IPS-NIHi11 (cell line): ENCODE measurements around the gene PSMD14.
A peak's percentile ranks its signal among the peaks of the same experiment; 100 is the strongest.

Source experiments
- DNase-seq: peaks from one replicate; pipeline ENCODE4 v3.0.0; 2012; ENCODE audit warnings: mixed read lengths, low spot score

The PSMD14 gene

DNA sequence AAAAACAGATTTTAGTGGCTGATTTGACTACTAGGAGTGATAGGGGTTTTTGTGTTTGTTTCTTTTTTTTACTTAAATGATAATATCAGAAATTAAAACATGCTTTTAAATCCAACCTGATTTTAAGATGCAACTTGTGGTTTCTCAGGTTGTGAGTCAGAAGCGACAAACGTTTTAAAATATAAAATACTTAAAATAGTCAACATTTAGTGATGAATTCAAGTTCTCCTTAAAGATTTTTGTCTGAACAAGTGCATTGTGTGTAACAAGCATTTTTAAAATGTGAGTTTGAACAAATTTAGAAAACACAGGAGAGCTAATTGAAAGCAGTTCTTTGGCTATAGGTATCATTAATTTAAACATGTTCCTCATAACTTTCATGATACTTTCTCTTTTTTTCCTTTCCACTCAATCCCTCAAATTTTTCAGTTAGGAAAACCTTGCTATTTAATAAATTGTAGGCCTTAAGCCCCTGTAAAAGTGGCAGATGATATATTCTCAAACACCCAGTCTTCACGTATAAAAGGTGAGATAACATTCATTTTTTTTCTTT is 111.5 kb downstream of the PSMD14 start:
- DNase-seq = no peak

DNA sequence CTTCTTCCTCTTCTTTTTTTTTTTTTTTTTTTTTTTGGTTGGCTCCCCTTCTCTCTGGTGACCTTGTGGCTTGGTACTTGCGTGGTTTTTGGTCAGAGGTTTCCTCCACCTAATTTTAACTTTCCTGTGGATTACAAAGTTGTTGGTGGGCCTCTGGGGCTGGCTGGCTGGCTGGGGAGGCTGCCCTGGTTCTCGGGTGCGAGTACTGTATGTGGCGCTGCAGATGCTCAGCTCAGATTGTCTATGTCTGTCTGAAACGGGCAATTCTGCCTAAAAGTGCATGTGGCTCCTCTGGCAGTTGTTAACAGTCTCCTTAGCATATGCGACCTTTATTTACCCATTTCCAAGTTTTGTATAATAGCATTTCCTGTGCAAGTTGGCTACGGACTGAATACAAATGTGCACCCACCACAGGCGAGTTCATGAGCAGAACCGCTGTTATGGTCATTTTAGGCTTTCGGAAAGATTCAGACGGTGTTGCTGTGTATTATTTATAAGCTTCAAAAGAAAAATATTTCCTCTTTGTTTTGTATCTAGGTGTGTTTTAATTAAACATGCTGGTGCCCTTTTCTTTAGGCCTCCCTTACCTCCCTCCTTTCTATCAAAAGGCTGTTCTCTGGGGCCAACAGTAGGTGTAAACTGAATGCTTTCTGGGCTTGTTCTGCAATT is 112.3 kb downstream of the PSMD14 start:
- no peak for DNase-seq

DNA sequence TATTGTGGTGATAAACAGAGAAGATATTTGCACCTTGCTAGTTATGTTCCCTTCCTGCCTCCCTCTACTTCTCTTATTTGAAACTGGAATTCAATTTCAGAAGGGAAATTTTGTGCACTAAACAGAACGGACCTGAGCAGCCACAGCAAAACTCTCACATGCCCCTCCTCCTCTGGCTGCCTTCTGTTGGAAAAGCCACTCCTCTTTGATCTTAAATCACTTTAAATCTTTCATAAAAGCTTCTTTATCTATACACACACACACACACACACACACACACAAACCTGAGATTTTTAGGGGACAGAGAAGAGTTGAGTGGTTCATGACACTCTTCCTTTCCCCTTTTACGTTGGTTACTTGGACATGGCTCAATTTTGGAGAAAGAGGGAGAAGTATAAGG is 113.5 kb downstream of the PSMD14 start:
- DNase-seq = no peak

DNA sequence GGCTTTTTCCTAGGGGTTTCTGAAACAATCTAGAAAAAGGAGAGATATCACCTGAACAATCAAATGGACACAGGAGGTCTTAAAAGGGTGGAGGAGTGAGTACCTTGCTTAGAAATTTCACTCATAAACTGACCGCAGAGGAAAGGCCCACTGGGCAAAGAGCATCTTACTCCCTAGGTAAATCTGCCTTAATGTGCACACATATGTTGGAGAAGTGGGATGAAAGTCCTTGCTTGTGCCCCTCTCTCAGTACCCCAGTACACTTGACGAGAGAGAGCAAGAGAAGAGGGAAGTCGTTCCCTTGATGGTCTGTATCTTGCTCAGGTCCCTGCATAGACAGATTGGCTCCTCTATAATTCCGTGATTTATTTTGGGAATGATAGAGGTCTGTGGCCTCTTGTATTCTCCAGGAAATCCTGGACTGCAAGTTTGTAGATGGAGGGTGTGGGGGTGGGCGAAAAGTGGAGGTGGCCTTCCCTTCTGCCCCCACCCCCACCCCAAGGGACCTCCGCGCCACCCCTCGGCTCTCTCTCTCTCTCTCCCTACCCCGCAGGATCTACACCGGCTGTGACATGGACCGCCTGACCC is 114.7 kb downstream of the PSMD14 start:
- no peak for DNase-seq

DNA sequence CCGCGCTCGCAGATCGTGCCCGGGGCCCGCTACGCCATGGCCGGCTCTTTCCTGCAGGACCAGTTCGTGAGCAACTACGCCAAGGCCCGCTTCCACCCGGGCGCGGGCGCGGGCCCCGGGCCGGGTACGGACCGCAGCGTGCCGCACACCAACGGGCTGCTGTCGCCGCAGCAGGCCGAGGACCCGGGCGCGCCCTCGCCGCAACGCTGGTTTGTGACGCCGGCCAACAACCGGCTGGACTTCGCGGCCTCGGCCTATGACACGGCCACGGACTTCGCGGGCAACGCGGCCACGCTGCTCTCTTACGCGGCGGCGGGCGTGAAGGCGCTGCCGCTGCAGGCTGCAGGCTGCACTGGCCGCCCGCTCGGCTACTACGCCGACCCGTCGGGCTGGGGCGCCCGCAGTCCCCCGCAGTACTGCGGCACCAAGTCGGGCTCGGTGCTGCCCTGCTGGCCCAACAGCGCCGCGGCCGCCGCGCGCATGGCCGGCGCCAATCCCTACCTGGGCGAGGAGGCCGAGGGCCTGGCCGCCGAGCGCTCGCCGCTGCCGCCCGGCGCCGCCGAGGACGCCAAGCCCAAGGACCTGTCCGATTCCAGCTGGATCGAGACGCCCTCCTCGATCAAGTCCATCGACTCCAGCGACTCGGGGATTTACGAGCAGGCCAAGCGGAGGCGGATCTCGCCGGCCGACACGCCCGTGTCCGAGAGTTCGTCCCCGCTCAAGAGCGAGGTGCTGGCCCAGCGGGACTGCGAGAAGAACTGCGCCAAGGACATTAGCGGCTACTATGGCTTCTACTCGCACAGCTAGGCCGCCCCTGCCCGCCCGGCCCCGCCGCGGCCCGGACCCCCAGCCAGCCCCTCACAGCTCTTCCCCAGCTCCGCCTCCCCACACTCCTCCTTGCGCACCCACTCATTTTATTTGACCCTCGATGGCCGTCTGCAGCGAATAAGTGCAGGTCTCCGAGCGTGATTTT is 115.5 kb downstream of the PSMD14 start:
- peak; percentile 62 for DNase-seq

DNA sequence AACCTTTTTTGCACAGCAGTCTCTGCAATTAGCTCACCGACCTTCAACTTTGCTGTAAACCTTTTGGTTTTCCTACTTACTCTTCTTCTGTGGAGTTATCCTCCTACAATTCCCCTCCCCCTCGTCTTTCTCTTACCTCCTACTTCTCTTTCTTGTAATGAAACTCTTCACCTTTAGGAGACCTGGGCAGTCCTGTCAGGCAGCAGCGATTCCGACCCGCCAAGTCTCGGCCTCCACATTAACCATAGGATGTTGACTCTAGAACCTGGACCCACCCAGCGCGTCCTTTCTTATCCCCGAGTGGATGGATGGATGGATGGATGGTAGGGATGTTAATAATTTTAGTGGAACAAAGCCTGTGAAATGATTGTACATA is 116.2 kb downstream of the PSMD14 start:
- DNase-seq = no peak

DNA sequence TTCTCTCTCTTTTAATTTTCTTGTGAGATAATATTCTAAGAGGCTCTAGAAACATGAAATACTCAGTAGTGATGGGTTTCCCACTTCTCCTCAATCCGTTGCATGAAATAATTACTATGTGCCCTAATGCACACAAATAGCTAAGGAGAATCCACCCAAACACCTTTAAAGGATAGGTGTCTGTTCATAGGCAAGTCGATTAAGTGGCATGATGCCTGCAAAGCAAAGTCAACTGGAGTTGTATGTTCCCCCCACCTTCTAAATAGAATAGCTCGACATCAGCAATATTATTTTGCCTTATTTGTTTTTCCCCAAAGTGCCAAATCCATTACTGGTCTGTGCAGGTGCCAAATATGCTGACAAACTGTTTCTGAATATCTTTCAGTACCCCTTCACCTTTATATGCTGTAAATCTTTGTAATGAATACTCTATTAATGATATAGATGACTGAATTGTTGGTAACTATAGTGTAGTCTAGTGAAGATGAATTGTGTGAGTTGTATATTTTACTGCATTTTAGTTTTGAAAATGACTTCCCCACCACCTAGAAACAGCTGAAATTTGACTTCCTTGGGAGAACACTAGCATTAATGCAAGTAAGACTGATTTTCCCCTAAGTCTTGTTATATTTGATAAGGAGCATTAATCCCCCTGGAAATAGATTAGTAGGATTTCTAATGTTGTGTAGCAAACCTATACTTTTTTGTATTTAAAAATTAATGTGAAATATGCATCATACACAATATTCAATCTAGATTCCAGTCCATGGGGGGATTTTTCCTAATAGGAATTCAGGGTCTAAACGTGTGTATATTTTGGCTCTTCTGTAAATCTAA is 116.9 kb downstream of the PSMD14 start:
- no peak for DNase-seq

DNA sequence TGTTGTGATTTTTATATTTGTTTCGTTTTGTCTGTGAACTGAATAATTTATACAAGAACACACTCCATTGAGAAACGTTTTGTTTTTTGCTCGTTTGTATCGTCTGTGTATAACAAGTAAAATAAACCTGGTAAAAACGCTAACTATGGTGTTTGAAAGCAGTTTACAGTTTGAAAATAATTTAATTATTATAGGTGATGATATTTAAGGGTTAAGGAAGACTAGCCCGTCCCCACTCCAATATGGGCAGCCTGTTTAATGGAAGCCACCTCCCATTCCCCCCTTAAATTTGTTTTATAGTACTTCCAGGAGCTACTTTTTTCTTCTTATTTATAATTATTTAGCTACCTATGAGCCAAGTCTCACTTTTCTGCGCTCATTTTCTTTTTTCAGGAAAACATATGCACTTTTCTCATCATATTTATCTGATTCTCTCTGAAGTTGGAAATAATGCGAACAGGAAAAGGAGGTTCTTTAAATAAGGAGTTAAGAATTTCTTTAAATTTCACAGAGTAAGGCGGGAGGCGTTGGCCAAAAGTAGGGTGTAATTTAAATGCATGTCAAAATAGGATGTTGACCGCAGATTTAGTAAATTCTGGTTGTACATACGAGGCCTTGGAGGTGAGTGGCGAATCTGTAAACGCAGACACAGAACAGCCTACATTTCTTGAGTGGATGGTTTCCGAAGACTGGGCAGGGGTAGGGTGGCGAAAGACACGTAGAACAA is 117.7 kb downstream of the PSMD14 start:
- no peak for DNase-seq

DNA sequence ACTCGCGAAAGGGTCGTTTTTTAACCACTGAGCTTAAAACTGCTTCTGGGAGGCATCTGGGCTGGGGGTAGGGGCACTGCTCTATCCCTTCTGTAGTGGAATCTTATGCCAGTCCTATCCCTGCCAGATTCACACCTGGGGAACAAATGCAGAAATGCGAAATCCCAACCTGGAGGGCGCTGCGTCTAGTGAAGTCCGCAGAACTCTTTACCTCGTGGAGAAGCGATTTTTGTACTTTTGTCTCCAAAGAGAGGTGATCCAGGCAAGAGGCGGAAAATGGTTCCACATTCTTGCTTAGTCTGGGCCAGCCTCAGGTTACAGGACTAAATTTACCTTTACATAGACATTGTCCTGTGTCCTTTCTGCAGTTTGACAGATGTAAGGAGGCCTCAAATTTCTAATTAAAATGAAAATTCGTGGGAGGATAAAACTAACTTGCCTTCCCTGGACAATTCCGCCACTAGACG is 118.3 kb downstream of the PSMD14 start:
- DNase-seq = no peak

DNA sequence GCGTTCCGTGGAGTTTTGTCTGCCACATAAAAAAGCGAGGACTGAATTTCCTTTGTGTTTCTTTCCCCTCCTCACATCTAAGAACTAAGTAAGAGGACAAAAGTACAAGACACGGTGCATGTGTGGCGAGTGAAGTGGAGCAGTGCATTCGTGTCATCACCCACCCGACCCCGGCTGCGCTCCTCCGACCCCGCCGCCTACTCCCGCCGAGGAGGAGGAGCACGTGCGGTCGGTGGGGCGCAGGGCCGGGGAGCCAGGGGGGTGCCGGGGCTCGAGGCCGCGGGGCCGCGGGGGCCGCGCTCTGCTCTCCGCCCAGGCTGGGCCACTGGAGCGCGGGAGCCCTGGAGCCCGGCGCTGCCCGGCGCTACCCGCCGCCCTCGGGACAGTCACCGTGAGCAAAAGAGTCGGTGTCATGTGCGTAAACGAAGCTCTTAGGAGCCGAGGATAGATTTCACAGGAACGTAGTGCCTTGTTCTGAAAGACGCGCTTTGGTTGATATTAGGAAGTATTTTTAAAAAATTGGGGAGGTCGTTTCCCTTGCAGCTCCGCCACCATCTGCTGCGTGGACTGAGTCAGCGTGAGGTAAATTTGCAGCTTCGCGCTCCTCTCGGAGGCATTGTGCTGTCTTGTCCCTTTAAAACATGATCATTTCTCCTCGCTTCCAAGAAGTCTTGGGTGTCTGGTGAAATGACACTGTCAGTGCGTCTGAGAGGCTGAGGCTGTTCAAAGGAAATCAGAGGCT is 118.9 kb downstream of the PSMD14 start:
- DNase-seq = no peak

DNA sequence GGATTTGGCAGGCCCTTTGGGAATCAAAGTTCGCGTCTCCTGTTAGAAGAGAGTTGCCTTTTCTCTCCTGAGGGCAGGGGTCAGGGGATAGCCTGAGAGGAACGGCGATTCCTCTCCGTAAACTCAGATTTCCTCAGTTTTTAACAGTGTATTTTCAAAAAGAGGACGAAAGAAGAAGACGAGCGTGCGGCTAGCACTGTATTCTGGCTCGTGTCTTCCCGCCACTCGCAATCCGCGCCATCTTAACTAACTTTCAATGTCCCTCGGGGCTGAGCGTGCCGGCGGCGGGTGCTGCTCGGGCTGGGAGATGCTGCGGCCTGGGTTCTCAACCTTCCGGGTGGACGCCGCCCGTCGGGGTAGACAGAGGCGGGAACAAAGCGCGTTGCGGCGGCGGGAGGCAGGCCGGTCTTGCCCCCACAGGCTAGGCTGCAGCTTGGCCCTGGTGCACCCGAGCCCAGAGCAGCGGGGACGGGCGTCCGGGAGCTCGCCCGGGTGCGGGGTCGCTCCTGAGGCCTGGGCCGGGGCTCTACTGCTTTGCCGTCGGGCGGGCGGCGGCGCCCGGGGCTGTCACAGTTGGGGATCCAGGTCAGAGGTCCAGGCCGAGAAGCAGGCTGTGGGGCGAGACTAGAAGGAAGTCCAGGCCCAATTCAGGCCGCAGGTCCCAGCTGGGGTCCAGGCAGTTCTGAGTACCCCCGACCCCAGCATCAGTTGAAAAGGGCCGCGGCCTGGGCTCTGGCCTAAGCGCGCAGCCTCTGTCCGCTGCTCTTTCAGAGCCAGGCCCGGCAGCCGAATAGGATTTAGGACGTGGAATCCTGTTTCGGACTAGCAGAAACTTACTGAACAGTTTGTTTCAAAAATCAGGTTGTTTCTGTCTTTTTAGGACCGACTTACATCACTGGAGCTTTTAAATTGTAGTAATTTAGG is 119.7 kb downstream of the PSMD14 start:
- DNase-seq = no peak

DNA sequence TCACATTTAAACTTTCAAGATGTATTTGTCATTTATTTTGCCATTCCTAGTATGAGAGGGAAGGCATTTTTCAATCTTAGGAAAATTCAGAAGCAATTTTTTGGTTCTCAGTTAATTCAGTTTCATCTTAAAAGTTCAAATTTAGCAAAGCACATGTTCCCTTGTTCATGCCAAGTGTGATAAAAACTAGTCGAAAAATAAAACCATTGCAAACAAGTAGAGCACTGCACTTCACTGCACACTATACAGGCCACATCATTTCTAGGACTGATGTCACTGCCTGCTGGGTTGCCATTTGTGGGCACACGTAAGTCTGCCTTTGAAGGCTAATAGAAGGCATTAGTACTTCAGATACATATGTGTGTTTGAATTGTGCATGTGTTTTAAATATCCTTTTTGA is 122.2 kb downstream of the PSMD14 start:
- DNase-seq = no peak

DNA sequence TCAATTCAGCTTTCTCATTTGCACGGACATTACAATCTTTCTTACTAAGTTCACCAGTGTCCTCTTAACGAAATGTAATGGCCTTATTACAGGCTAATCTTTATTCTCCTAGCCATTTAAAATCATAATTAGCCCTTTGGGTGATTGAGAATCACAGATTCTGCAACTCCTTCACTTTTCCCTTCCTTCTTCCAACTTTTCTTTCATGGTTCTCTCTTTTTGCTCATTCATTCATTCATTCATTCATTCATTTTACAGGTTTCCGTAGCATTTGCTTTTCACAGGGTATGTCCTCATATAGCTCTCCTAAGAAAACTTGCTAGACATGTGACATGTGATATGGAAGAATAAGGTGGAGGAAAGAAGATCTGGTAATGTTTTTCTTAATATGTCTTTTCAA is 123.9 kb downstream of the PSMD14 start:
- DNase-seq = no peak

DNA sequence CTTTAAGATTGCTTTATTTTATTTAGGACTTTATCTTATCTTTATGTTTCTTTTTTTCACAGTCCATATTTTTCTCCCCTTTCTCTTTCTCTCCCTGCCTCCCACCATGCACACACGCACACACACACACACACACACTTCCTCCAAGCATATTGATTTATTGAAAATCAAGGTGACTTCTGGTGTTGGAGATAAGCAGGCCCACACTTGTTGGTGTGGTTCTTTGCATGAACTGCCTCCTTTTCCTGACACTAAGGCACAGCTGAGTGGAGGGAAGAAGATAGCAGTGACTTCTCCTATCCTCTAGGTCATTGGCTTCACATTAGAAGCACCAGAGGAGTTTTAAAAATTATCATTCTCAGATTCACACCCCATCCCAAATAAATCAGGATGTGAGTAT is 125.9 kb downstream of the PSMD14 start:
- no peak for DNase-seq

DNA sequence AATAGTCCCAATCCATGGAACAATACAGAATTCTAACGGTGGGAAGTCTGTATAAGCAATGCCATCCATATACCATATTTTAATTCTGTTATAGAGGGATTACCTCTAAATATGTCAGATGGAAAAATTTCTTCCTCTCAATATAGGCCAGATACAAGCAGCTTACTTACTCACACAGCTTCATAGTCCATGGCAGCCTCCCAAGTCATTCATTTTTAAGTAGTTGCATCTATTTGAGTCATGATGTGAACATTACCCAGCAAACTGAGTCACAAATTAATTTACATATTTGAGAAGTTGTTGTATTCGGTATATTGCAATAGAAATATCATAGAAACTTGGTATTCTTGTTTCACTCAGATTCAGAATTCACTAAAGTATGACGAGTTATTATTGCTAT is 128.2 kb downstream of the PSMD14 start:
- no peak for DNase-seq

DNA sequence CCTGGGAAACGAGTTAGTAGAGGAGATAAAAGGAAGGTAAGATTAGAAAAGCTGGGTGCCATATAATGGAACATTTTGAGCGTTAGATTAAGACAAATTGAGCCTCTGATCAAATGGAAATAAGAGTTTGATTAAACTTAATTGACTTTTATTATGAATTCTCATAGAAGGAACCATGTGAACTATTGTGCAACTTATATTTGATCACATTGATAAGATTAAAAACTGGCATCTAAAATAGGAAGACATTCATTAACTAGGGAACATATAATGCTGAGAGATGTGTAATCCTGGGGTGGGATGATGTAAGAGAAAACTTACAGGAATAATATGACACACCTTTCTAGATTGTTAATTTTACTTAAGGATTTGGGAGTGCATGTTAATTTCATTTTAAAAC is 130.4 kb downstream of the PSMD14 start:
- DNase-seq = no peak

DNA sequence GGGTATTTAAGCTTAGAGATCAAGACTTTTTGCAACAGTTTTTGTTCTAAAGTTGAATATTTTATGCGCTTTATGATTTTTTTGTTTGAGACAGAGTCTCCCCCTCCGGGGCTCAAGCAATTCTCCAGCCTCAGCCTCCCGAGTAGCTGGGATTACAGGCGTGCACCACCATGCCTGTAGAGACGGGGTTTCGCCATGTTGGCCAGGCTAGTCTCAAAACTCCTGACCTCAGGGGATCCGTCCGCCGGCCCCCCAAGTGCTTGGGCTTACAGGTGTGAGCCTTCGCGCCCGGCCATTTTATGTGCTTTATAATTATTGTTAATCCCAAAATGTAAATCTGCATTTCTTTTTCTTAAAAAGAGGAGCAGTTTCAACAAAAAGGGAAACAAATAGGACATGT is 136.9 kb downstream of the PSMD14 start:
- no peak for DNase-seq

DNA sequence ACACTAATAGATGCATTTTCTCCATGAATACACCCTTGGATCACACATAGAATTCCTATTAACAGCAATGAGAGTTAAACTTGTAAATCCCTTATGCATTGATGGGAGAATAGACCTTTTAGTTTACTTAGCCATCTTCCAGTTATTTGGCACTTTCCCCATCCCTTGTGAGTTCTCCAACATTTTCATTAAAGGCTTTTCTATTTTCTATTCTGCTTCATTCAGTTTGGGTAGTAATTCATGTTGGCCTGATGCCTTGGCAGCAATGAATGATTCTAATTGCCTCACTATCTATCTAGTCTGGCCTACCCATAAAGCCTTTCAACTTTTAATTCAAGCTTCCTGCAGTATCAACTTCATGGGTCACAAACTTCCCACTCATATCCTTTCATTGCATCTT is 140.2 kb downstream of the PSMD14 start:
- no peak for DNase-seq
